Adrenal gland (tissue), 12 donors: Measurements from ENCODE around the gene FREY1. TPM values are rescaled to one million over a fixed set of nuclear protein-coding genes. Genes with fewer than 3 reads are reported as not detected.
A peak's percentile ranks its signal among the peaks of the same experiment; 100 is the strongest.

Experiments used
- DNase-seq, 7 donors: peaks; one replicate each; pipeline ENCODE4 v3.0.0-alpha.2; 2019 to 2020
- H3K27ac ChIP-seq, 5 donors: fragments of 200-600 bp; sonication (generic) in 4 of 5; 1 replicate in 3 of 5; 2 replicates in 2 of 5; pipeline versions ENCODE4 v1.5.1 to v1.8.0; 2016 to 2020; ENCODE audit warnings: mild to moderate bottlenecking in 1 of 5
- H3K27me3 ChIP-seq: fragments of 200-600 bp; 2 replicates; pipeline ENCODE4 v1.8.0; 2021
- H3K36me3 ChIP-seq, 2 donors: fragments of 200-600 bp; replicated peaks in 1 of 2; 1 replicate in 1 of 2; 2 replicates in 1 of 2; pipeline versions ENCODE4 v1.5.1 to v1.8.0; 2018 to 2022
- H3K4me1 ChIP-seq, 2 donors: fragments of 200-600 bp; replicated peaks in 1 of 2; 1 replicate in 1 of 2; 2 replicates in 1 of 2; pipeline versions ENCODE4 v1.5.1 to v1.8.0; 2018 to 2021
- H3K4me3 ChIP-seq, 4 donors: fragments of 200-600 bp; sonication (generic) in 3 of 4; one replicate each; pipeline ENCODE4 v1.5.1; 2016 to 2018
- H3K9me3 ChIP-seq, 3 donors: fragments of 200-600 bp; sonication (generic) in 1 of 3; replicated peaks in 1 of 3; 1 replicate in 2 of 3; 2 replicates in 1 of 3; pipeline versions ENCODE4 v1.5.1 to v1.8.0; 2016 to 2021
- CTCF ChIP-seq, 6 experiments: fragments of 450-650 bp in 4 of 6; fragments of 200-600 bp in 2 of 6; sonication (generic) in 1 of 6; IDR thresholded peaks; 1 replicate in 5 of 6; 2 replicates in 1 of 6; pipeline versions ENCODE4 v1.5.1 to v1.8.0; 2016 to 2021; ENCODE audit warnings: antibody characterized with exemption in 6 of 6, mild to moderate bottlenecking in 2 of 6, moderate library complexity in 1 of 6
- POLR2A ChIP-seq, 2 donors: fragments of 450-650 bp; IDR thresholded peaks; one replicate each; pipeline ENCODE4 v1.6.1; 2017; ENCODE audit warnings: antibody characterized with exemption in 2 of 2, mild to moderate bottlenecking in 2 of 2, moderate library complexity in 1 of 2
- WGBS, 4 donors: extraction: QIAGEN DNeasy Blood & Tissue Kit in 2 of 4; methylation state at CpG; one replicate each; pipeline versions ENCODE4 v1.1.5 to v1.1.7; 2013 to 2017; 5-methylcytosine and 5-hydroxymethylcytosine counted together
- intact Hi-C, 2 donors: fragments of 100-400 bp; cut with DNase I; formaldehyde crosslinking; loops; one replicate each; pipeline versions ENCODE4 v1.14.1 to v1.15.0; 2022 to 2023
- polyA plus RNA-seq, 3 donors: library from polyadenylated mRNA; stranded (reverse); fragments of 200-250 nt in 2 of 3; fragments of 350-450 nt in 1 of 3; fragmentation: Illumina TruSeq in 1 of 3; extraction: RNeasy Lipid Tissue Mini Kit (QIAGEN cat#74804) in 1 of 3; gene quantifications; one replicate each; pipeline ENCODE4 v1.2.3, GENCODE V29; 2013 to 2014
- total RNA-seq, 9 donors: library from RNA; depleted of rRNA in 4 of 9; stranded (reverse); fragments of >200 nt in 4 of 9; fragments of 120-200 nt in 1 of 9; fragmentation: NEBNext Ultra II Directional in 1 of 9; extraction: Animal tissue kit (Norgen Biotek cat#: 25700) in 1 of 9; gene quantifications; one replicate each; pipeline versions ENCODE4 v1.1.0 to v1.2.4, GENCODE V29; 2013 to 2023
- donor health status: healthy with polysubstance abuse.
- donor health status: Bipolar disorder and iron deficiency.
- donor health status: DM: yes; HTN: yes; CAD: no.
- donor health status: DM: no; HTN: no; CAD: no.
- donor health status: DM: no; HTN: no; CAD: no.
- donor health status: DM: yes; HTN: yes; CAD: no.

FREY1 gene
- total and polyA plus RNA-seq, 12 donors: 0.30 to 1.2 (median 0.79) TPM; not detected in 5

GRCh38 chr11:45872651-45873356 is 34.3 kb downstream of the FREY1 start:
- no peaks in the 10 kb centered on the region for H3K4me1 ChIP-seq
- H3K9me3 ChIP-seq: no peaks in the 10 kb centered on the region
- intact Hi-C loops: no loop called here
- peak overlapping the region in 2 of 5 donors; percentile 12 to 20 for H3K27ac ChIP-seq
- DNase-seq: peak; percentile 57 to 88 (median 74)
- peaks cover 0 to 86% of the 10 kb centered on the region in 2 donors for H3K36me3 ChIP-seq
- H3K27me3 ChIP-seq: no peaks in the 10 kb centered on the region
- no peak for TF ChIP-seq POLR2A (IDR thresholded peaks at IDR 0.05)
- peak; percentile 53 to 86 (median 74) for TF ChIP-seq CTCF (IDR thresholded peaks at IDR 0.05)
- no peak overlapping the region for H3K4me3 ChIP-seq
- 56 to 63% (median 56%) methylated on average over 9 of the region's 9 CpGs for WGBS, 4 donors

GRCh38 chr11:45871638-45872037 is 35.4 kb downstream of the FREY1 start:
- H3K27me3 ChIP-seq: no peaks in the 10 kb centered on the region
- H3K4me1 ChIP-seq: no peaks in the 10 kb centered on the region
- TF ChIP-seq CTCF (IDR thresholded peaks at IDR 0.05) (no peak), POLR2A (IDR thresholded peaks at IDR 0.05) (no peak)
- peaks cover 0 to 81% of the 10 kb centered on the region in 2 donors for H3K36me3 ChIP-seq
- no peaks in the 10 kb centered on the region for H3K9me3 ChIP-seq
- intact Hi-C loops: no loop called here
- 40 to 97% (median 80%) methylated on average over 1 to 2 of the region's 2 CpGs for WGBS, 4 donors
- H3K4me3 ChIP-seq: no peak overlapping the region
- no peak overlapping the region for H3K27ac ChIP-seq
- DNase-seq: no peak

GRCh38 chr11:45870706-45871105 is 36.4 kb downstream of the FREY1 start:
- TF ChIP-seq CTCF (IDR thresholded peaks at IDR 0.05): no peak
- no peak for TF ChIP-seq POLR2A (IDR thresholded peaks at IDR 0.05)
- intact Hi-C loops: no loop called here
- WGBS, 4 donors: 78 to 91% (median 84%) methylated on average over 3 to 4 of the region's 4 CpGs
- Histone ChIP-seq H3K4me3 (no peak overlapping the region), H3K27me3 (no peaks in the 10 kb centered on the region), H3K9me3 (no peaks in the 10 kb centered on the region), H3K36me3 (peaks cover 0 to 78% of the 10 kb centered on the region in 2 donors), H3K4me1 (no peaks in the 10 kb centered on the region), H3K27ac (no peak overlapping the region)
- no peak for DNase-seq

- no peaks in the 10 kb centered on the region for H3K4me1 ChIP-seq
- H3K36me3 ChIP-seq: peaks cover 0 to 73% of the 10 kb centered on the region in 2 donors
- H3K27ac ChIP-seq: no peak overlapping the region
- intact Hi-C loops: loop anchor here in 1 of 2 donors (10.0 kb wide), 2 partner anchors 45 to 135 kb away; partner anchors contain the start of gene PEX16
- DNase-seq: no peak
- 87 to 95% (median 91%) methylated on average over 3 to 12 of the region's 12 CpGs for WGBS, 4 donors
- H3K9me3 ChIP-seq: no peaks in the 10 kb centered on the region
- TF ChIP-seq POLR2A (IDR thresholded peaks at IDR 0.05): no peak
- TF ChIP-seq CTCF (IDR thresholded peaks at IDR 0.05): no peak
- H3K4me3 ChIP-seq: no peak overlapping the region
- H3K27me3 ChIP-seq: no peaks in the 10 kb centered on the region
Measured at GRCh38 chr11:45869551-45869950, 37.5 kb downstream of the FREY1 start.
